Left lung (tissue), 10 donors: ENCODE data around the gene PGA4. TPM values are rescaled to one million over a fixed set of nuclear protein-coding genes. Genes with fewer than 3 reads are reported as not detected.

ENCODE experiments used
- ATAC-seq: fragments of 200-7000 bp; cut with Tn5 transposase; one replicate; pipeline ENCODE4 v1.9.1; 2020; ENCODE audit warnings: moderate library complexity
- DNase-seq, 4 donors: peaks; one replicate each; pipeline ENCODE4 v3.0.0-alpha.2; 2013 to 2020
- H3K27ac ChIP-seq, 2 donors: fragments of 200-600 bp; sonication (generic) in 1 of 2; one replicate each; pipeline versions ENCODE4 v1.5.0 to v1.8.0; 2020 to 2021
- H3K27me3 ChIP-seq, 2 donors: fragments of 200-600 bp; sonication (generic) in 1 of 2; one replicate each; pipeline versions ENCODE4 v1.5.0 to v1.8.0; 2020 to 2021
- H3K36me3 ChIP-seq, 2 donors: fragments of 200-600 bp; sonication (generic) in 1 of 2; one replicate each; pipeline versions ENCODE4 v1.5.0 to v1.8.0; 2020 to 2021
- H3K4me1 ChIP-seq, 2 donors: fragments of 200-600 bp; one replicate each; pipeline ENCODE4 v1.8.0; 2021
- H3K4me3 ChIP-seq, 2 donors: fragments of 200-600 bp; sonication (generic) in 1 of 2; one replicate each; pipeline versions ENCODE4 v1.5.0 to v1.8.0; 2020 to 2021; ENCODE audit warnings: mild to moderate bottlenecking in 1 of 2
- H3K9me3 ChIP-seq, 2 donors: fragments of 200-600 bp; sonication (generic) in 1 of 2; one replicate each; pipeline versions ENCODE4 v1.5.0 to v1.8.0; 2020 to 2021
- CTCF ChIP-seq, 2 donors: fragments of 200-600 bp; sonication (generic) in 1 of 2; IDR thresholded peaks; one replicate each; pipeline versions ENCODE4 v1.5.0 to v1.8.0; 2021; ENCODE audit warnings: antibody characterized with exemption in 2 of 2
- intact Hi-C, 2 donors: fragments of 100-400 bp; cut with DNase I; formaldehyde crosslinking; loops; one replicate each; pipeline versions ENCODE4 v1.11.2 to v1.14.2; 2022
- polyA plus RNA-seq, 6 donors: library from polyadenylated mRNA; unstranded; fragments of 120-200 nt; gene quantifications; one replicate each; pipeline ENCODE4 v1.2.1, GENCODE V29; 2013; ENCODE audit not compliant: insufficient read length in 6 of 6
- total RNA-seq, 2 donors: library from RNA; stranded (reverse); fragmentation: NEBNext Ultra II Directional; extraction: Animal tissue kit (Norgen Biotek cat#: 25700); gene quantifications; one replicate each; pipeline ENCODE4 v1.2.1, GENCODE V29; 2021
- donor health status: DM: no; HTN: yes; CAD: no.
- donor health status: DM: no; HTN: no; CAD: no.

Gene PGA4
- total and polyA plus RNA-seq, 8 donors: 0.41 to 1.0 (median 0.71) TPM; not detected in 3

GRCh38 chr11:61187505-61188130, 34.5 kb upstream of the PGA4 start:
- intact Hi-C loops: loop anchor here in 1 of 2 donors (10.0 kb wide), 1 partner anchor 353 kb away; no protein-coding TSS in a partner anchor
- H3K27ac ChIP-seq: no peak overlapping the region
- no peak overlapping the region for H3K4me3 ChIP-seq
- DNase-seq (peak; percentile 38 to 81 (median 65)), ATAC-seq (peak; percentile 97)
- no peaks in the 10 kb centered on the region for H3K9me3 ChIP-seq
- peaks cover 0 to 30% of the 10 kb centered on the region in 2 donors for H3K27me3 ChIP-seq
- no peaks in the 10 kb centered on the region for H3K4me1 ChIP-seq
- H3K36me3 ChIP-seq: no peaks in the 10 kb centered on the region
- peak; percentile 92 to 94 for TF ChIP-seq CTCF (IDR thresholded peaks at IDR 0.05)

GRCh38 chr11:61189933-61190332, 32.2 kb upstream of the PGA4 start:
- intact Hi-C loops: loop anchor here in 1 of 2 donors (10.0 kb wide), 1 partner anchor 355 kb away; no protein-coding TSS in a partner anchor

GRCh38 chr11:61193596-61193995, 28.6 kb upstream of the PGA4 start:
- H3K27ac ChIP-seq: no peak overlapping the region
- no peak for TF ChIP-seq CTCF (IDR thresholded peaks at IDR 0.05)
- intact Hi-C loops: no loop called here
- no peaks in the 10 kb centered on the region for H3K36me3 ChIP-seq
- no peak for ATAC-seq
- no peaks in the 10 kb centered on the region for H3K4me1 ChIP-seq
- peaks cover 0 to 3% of the 10 kb centered on the region in 2 donors for H3K9me3 ChIP-seq
- H3K27me3 ChIP-seq: peaks cover 0 to 65% of the 10 kb centered on the region in 2 donors
- DNase-seq: no peak
- H3K4me3 ChIP-seq: no peak overlapping the region

More at GRCh38 chr11:61189933-61190332, 32.2 kb upstream of the PGA4 start:
- Histone ChIP-seq H3K36me3 (no peaks in the 10 kb centered on the region), H3K4me1 (no peaks in the 10 kb centered on the region), H3K27me3 (peaks cover 0 to 47% of the 10 kb centered on the region in 2 donors), H3K27ac (no peak overlapping the region), H3K4me3 (no peak overlapping the region), H3K9me3 (no peaks in the 10 kb centered on the region)
- no peak for TF ChIP-seq CTCF (IDR thresholded peaks at IDR 0.05)
- ATAC-seq (no peak), DNase-seq (peak in 1 of 4 donors; percentile 31)

- peaks cover 0 to 6% of the 10 kb centered on the region in 2 donors for H3K9me3 ChIP-seq
- intact Hi-C loops: no loop called here
- no peaks in the 10 kb centered on the region for H3K4me1 ChIP-seq
- ATAC-seq (no peak), DNase-seq (peak in 1 of 4 donors; percentile 73)
- H3K36me3 ChIP-seq: no peaks in the 10 kb centered on the region
- H3K27me3 ChIP-seq: peaks cover 0 to 59% of the 10 kb centered on the region in 2 donors
- H3K27ac ChIP-seq: no peak overlapping the region
- no peak for TF ChIP-seq CTCF (IDR thresholded peaks at IDR 0.05)
- H3K4me3 ChIP-seq: no peak overlapping the region
These were observed 27.9 kb upstream of the PGA4 start for GRCh38 chr11:61194169-61194671.

- Histone ChIP-seq H3K27ac (no peak overlapping the region), H3K4me1 (no peaks in the 10 kb centered on the region), H3K27me3 (peaks cover 0 to 51% of the 10 kb centered on the region in 2 donors), H3K36me3 (no peaks in the 10 kb centered on the region), H3K9me3 (peaks cover 0 to 6% of the 10 kb centered on the region in 2 donors), H3K4me3 (no peak overlapping the region)
- DNase-seq: peak in 1 of 4 donors; percentile 19
- no peak for ATAC-seq
- TF ChIP-seq CTCF (IDR thresholded peaks at IDR 0.05): no peak
- intact Hi-C loops: no loop called here
These were observed 27.0 kb upstream of the PGA4 start for GRCh38 chr11:61194981-61195695.
